T follicular helper cell (primary cell): Measurements from ENCODE around the gene SLC37A1.
"Not testable (repeated sequence)": the region's sequence is repeated elsewhere in the genome, so short reads cannot be mapped to it uniquely, and the experiment has no call there.

Experiments used
- DNase-seq: peaks from one replicate; pipeline ENCODE4 v3.0.0-alpha.2; 2020; ENCODE audit warnings: low read depth

The SLC37A1 gene

DNA sequence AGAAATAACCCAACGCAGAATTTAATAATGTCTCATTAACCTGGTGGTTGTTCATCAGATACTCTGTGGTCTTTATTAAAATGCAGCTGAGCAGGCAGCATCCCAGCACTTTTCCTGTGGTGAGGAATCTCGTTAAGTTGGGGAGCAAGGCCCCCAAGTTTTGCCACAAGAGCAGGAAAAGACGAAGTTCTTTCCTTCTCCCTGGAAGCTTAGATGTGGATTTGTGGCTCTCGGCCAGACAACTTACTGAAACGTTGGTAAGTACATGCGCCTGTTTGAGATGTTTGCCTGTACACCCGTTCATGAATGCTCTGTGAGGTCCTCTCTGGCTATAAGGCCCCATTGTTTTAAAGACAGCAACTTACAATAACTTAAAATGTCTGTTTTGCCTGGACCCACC is 105.5 kb downstream of the SLC37A1 start:
- no peak for DNase-seq

DNA sequence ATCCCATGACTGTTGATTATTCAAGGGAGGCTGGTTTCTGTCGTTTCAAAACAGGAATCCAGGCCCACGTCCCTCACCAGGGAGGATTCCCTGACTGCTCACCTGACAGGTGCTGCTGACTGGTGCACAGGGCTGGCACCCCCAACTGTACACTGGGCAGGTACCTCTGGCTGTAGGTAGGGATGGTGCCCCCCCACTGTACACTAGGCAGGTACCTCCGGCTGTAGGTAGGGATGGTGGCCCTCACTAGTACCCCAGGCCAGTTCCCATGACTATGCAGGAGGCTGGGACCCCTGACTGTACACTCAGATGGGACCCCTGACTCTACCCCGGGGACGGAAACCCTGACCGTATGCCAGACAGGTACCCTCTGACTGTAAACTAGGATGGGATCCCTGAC is 106.2 kb downstream of the SLC37A1 start:
- no peak for DNase-seq

DNA sequence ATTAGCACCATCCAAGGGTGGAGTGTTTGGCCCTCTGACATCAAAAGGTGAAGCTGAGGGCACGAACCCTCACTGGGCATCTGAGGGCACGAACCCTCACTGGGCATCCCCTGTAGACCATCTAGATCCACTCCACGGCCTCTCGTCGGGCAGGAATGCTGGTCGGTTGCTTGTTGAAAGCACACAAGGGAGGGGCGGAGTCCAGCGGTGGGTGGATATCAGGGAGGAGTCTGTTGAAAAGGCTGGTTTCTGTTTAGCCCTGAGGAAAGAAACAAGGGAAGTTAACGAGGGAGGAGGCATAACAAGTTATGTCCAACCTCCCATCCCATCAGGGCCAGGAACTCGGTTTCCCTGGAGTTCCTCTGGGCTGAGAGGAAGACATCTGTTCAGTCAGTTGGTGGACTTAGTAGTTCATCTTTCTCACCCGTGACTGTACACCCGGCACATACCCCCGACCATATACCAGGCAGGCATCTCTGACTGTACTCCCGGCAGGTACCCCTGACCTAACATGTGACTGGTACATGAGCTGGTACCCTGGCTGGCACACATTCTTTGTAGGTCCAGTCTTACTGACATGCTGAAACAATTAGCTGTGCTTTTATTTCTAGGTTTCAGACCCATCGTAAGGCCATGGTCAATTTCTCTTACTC is 107.6 kb downstream of the SLC37A1 start:
- DNase-seq = no peak

DNA sequence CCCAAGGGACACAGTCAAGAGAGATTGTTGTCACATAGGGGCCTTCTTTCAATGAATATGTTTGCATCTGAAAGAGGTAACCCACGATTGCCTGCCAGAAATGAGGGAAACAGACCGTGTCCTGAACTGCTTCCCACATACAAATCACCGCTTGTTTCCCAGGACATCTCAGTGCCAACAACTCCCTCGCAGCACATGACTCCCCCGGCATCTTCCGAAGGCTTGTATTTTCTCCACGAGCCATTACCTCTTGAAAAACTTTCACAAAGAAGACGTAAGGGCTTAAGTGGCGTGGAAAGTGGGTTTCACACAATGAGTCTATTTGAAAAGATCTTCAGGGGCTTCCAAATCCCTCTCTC is 108.1 kb downstream of the SLC37A1 start:
- no peak for DNase-seq

DNA sequence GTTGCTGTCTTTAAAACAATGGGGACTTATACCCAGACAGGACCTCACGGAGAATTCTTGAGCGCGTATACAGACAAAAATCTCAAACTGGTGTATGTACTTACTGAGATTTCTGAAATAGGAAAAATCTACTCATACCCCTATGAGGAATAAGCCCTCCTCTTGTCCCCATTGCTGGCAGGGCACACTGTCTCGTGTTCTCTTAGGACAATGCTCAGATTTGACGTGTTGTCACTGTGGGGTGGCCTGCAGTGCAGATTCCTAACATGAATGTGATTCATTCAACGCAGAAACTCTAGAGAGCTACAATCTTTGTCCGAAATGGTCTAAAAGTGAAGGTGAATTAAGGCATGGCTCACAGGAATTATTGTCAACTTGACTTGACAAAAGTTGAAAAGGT is 108.6 kb downstream of the SLC37A1 start:
- DNase-seq = no peak

DNA sequence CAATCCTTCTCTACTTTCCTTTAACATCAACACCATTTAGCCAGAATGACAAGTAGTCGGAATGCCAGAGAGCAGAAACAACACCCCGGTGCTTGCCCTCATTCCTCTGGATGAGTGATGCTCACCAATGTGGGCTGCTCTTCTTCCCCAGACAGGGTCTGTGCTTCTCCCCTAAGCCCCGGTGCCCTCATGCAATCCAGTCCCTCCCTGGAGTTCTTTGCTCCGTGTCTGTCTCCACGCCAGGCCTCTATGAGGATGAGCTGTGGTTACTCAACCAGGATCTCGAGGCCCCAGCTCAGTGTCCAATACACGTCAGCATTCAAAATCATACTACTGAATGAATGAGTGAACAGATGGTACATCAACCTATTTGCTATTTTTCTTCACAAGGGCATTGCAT is 110.0 kb downstream of the SLC37A1 start:
- DNase-seq = no peak

DNA sequence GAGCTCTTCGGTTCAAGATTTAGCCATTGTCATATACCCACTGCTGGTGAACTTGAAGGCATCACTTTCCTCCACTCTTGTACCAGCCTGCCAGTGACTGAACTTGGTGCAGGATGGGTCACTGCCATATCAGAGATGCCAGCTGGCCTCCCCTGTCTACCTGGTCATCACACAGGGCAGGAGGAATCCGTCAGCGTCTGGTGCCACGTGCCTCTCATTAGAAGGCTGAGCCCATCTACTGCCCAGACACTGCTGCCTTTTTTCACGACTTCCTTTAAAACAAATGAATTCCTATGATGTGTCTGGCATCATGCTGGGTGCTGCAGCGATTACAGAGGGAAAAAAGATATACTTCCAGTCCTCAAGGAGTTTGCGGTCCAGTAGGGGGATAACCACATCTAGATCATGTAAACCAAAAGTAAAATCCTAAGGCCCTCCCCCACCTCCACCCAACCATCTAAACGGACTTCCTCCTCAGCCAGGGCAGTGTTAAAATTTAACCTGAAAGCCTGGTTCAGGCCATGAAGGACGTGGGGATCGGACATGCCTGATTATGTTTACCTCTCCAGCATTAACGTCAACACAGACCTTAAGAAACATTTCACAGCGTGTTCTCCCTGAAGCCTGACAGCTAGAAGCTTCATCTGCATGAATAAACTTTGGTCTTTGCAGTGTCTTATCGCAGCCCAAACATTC is 110.6 kb downstream of the SLC37A1 start:
- DNase-seq = no peak

DNA sequence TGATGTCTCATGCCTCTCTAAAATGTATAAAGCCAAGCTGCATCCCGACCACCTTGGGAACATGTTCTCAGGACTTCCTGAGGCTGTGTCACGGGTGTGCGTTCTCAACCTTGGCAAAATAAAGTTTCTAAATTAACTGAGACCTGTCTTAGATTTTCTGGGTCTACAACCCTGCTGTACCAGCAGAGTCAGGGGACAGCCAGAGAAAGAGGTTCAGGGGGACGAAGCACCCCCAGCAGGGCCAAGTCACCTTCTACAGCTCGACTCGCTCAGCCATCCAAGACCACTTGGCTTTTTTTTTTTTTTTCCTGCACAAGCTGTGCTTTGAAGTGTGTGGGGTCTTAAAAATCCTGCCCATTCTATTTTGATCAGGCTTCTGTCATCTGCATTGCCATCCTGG is 111.3 kb downstream of the SLC37A1 start:
- DNase-seq = no peak

DNA sequence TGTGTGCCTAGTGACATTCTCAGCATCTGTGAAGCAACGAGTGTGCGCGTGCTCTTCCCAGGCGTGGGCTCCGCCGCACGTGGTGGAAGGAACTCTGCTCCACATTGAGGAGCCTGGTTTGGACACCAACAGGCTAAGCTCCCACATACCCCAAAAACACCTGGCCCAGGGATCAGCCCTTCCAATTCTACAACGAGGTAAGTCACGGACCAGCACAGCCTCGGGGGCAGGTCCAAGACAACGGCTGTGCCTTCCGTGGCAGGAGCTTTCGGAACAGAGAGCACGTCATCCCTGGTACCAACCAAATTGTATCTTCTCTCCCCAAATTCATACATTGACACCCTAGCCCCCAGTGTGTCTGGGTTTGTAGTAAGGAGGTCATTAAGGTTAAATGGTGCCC is 112.5 kb downstream of the SLC37A1 start:
- no peak for DNase-seq

DNA sequence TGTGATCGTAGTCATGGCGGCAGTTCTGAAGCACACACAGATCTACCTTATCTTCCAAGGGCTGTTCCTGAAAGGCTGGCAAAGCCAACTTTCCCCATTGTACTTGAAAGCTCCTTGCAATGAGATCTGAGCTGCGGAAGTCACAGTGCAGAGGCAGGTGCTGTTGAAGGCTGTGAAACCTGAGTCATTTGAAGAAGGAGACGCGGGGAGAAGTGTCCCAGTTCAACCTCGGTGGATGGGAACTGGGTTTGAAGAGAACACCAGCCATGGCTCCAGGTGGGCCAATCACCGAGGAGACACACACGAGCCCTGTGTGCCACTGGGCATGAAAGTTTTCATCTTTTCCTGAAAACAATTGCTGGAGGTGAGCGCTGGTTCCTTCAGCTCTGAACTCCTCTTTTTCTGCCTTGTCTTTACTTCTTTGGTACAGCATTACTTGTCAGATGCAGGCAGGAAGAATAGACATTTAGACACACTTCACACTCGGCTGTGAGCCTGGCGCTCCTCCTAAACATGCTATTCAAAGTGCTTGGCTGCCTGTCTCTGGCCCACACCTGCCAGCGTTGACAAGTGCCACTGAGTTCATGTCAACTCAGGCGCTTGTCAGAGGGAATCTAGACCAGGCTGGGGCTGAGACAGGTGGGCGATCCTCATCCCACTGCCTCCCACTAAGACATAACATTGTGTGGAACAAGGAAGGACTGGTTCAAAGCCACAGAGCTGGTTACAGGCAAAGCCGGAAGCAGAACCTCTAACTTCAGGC is 114.1 kb downstream of the SLC37A1 start:
- no peak for DNase-seq

DNA sequence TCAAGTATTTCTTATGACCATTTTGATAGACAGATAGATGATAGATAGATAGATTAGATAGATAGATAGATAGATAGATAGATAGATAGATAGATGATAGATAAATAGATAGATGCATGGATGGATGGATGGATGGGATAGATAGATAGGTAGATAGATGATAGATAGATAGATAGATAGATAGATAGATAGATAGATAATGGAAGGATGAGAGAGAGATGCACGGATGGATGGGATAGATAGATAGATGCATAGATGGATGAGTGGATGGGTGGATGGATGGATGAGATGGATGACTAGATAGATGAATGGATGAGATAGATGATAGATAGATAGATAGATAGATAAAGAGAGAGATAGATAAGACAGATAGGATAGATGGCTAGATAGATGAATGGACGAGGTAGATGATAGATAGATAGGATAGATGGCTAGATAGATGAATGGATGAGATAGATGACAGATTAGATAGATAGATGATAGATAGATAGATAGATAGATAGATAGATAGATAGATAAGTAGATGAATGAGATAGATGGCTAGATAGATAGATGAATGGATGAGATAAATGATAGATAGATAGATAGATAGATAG is 114.9 kb downstream of the SLC37A1 start:
- DNase-seq = not testable (repeated sequence)

DNA sequence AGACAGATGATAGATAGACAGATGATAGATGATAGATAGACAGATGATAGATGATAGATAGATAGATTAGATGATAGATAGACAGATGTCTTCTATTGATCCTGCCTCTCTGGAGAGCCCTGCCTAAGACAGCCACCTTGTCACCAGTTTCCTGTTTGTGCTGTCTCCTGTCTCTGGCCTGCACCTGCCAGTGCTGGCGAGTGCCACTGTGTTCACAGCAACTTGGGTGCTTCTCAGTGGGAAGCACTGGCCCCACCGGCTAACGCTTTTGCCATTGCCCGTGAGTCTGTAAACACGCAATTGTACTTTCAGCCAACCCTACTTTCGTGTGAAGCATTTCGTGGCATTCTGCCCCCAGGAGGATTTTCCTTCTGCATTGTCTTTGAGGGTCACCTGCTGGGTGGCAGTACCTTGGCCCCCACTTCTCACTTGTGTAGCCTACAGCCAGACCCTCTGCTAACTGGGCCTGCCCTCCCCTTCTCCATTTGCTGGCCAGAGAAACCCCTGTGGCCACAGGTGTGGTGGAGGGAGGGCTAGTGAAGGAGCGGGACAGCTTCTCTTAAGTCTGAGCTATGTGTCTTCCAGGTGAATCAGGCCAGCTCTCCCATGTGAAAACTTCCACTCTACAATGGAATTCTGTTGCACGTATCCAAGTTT is 116.4 kb downstream of the SLC37A1 start:
- DNase-seq = no peak

DNA sequence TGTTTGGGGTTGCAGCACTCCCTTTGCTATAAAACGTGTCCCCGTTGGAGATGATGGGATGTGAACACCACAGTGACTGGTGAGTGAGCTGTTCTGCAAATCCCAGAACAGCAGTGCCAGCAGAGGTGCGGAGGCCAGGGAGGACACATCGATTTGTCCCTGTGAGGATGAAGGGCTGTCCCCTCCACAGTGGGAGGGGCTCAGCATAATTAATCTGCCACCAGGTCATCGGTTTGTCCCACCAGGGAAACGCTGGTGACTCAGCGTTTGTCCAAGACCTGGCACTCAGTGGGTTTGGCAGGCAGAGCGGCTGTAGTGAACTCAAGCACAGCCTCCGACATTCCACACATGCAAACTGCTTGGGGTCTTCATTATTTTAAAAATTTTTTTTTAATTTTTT is 117.0 kb downstream of the SLC37A1 start:
- no peak for DNase-seq
